ENCODE measurements around the gene MRGPRG.

MRGPRG gene

DNA sequence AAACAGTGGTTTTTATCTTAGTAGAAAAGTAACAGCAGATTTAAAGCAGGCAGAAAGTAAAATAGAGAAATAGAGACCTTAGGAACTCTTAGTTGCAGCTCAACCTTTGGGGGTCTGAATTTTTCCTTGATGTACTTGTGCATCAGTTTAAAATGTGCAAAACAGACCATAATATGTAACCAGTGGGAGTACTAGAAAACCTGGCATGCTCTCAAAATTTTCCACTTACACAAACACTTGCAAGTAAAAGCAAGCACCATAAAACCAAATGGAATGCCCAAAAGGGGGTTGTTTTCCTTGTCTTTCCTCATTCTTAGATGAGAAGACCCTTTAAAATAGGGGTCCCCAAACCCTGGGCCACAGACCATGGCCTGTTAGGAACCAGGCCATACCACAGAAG, 26.5 kb upstream of the MRGPRG start:
- no peaks in the 10 kb centered on the region for H3K36me3 ChIP-seq (replicated peaks; ENCODE audit: low read depth, low read length)

DNA sequence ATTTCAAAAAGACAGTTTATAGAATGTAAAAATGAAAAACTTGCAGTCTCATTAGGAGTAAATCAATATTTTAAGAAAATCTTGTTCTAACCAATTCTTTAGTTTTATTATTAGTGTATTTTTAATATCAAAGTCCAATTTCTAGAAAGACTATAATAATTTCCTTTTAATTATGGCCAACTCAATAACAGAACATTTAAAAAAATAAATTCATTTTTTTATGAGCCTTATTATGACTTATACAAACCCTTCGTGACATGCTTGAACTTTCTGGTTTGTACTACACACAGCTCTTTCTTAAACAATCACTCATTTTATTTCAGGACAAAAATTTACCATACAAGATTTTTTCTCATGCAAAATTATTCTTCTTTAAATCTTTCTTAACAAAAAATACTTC, 25.3 kb upstream of the MRGPRG start:
- Histone ChIP-seq H3K27ac (ENCODE audit: low read length) (no peak overlapping the region), H3K9me3 (ENCODE audit: insufficient read depth, low read length) (no peaks in the 10 kb centered on the region), H3K4me1 (ENCODE audit: low read length) (no peaks in the 10 kb centered on the region), H3K36me3 (replicated peaks; ENCODE audit: low read depth, low read length) (no peaks in the 10 kb centered on the region), H2AFZ (ENCODE audit: low read depth, low read length) (no peak overlapping the region), H3K79me2 (ENCODE audit: low read length) (no peaks in the 10 kb centered on the region), H3K4me3 (ENCODE audit: low read length) (no peak overlapping the region), H4K20me1 (ENCODE audit: insufficient read depth, low read length) (no peaks in the 10 kb centered on the region), H3K4me2 (ENCODE audit: low read length) (no peak overlapping the region), H3K9ac (ENCODE audit: low read length) (no peak overlapping the region), H3K27me3 (ENCODE audit: low read depth, low read length) (peaks cover 10% of the 10 kb centered on the region; the same call in 1 of the 2 replicates)
- TF ChIP-seq EZH2phosphoT487 (IDR thresholded peaks at IDR 0.05; ENCODE audit: low read depth), result no peak
- TF ChIP-seq, protein P1, sequence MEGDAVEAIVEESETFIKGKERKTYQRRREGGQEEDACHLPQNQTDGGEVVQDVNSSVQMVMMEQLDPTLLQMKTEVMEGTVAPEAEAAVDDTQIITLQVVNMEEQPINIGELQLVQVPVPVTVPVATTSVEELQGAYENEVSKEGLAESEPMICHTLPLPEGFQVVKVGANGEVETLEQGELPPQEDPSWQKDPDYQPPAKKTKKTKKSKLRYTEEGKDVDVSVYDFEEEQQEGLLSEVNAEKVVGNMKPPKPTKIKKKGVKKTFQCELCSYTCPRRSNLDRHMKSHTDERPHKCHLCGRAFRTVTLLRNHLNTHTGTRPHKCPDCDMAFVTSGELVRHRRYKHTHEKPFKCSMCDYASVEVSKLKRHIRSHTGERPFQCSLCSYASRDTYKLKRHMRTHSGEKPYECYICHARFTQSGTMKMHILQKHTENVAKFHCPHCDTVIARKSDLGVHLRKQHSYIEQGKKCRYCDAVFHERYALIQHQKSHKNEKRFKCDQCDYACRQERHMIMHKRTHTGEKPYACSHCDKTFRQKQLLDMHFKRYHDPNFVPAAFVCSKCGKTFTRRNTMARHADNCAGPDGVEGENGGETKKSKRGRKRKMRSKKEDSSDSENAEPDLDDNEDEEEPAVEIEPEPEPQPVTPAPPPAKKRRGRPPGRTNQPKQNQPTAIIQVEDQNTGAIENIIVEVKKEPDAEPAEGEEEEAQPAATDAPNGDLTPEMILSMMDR (IDR thresholded peaks at IDR 0.05; ENCODE audit: low read depth, low read length), result no peak

More for the DNA sequence above, 26.5 kb upstream of the MRGPRG start:
- no peak for TF ChIP-seq EZH2phosphoT487 (IDR thresholded peaks at IDR 0.05; ENCODE audit: low read depth)
- TF ChIP-seq, protein P1 (IDR thresholded peaks at IDR 0.05; ENCODE audit: low read depth, low read length), result no peak
- Histone ChIP-seq H2AFZ (ENCODE audit: low read depth, low read length) (no peak overlapping the region), H4K20me1 (ENCODE audit: insufficient read depth, low read length) (no peaks in the 10 kb centered on the region), H3K9ac (ENCODE audit: low read length) (no peak overlapping the region), H3K9me3 (ENCODE audit: insufficient read depth, low read length) (no peaks in the 10 kb centered on the region), H3K27ac (ENCODE audit: low read length) (no peak overlapping the region), H3K79me2 (ENCODE audit: low read length) (no peaks in the 10 kb centered on the region), H3K27me3 (ENCODE audit: low read depth, low read length) (peaks cover 10% of the 10 kb centered on the region; the same call in 1 of the 2 replicates), H3K4me1 (ENCODE audit: low read length) (no peaks in the 10 kb centered on the region), H3K4me3 (ENCODE audit: low read length) (no peak overlapping the region), H3K4me2 (ENCODE audit: low read length) (no peak overlapping the region)

DNA sequence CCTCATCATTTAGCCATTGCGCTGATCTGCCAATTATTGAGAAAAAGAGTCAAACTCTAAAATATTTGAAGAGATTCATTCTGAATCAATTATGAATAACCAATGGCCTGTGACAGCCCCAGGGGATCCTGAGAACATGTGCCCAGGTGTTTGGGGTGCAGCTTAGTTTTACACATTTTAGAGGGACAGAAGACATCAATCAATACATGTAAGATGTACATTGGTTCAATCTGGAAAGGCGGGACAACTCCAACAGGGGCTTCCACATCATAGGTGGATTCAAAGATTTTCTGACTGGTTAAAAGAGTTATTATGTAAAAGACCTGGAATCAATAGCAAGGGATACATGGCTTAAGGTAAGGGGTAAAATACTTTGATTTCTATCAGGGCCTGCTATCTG, 18.5 kb upstream of the MRGPRG start:
- H3K4me3 ChIP-seq (ENCODE audit: low read length), result no peak overlapping the region
- no peaks in the 10 kb centered on the region for H3K9me3 ChIP-seq (ENCODE audit: insufficient read depth, low read length)
- no peak overlapping the region for H3K27ac ChIP-seq (ENCODE audit: low read length)
- 0 out of 2 replicates have a peak, but pooled peaks cover 4% of the 10 kb centered on the region for H3K27me3 ChIP-seq (ENCODE audit: low read depth, low read length)
- H3K36me3 ChIP-seq (replicated peaks; ENCODE audit: low read depth, low read length), result no peaks in the 10 kb centered on the region
- H3K4me1 ChIP-seq (ENCODE audit: low read length), result no peaks in the 10 kb centered on the region
- H2AFZ ChIP-seq (ENCODE audit: low read depth, low read length), result no peak overlapping the region
- no peaks in the 10 kb centered on the region for H4K20me1 ChIP-seq (ENCODE audit: insufficient read depth, low read length)
- no peak for TF ChIP-seq EZH2phosphoT487 (IDR thresholded peaks at IDR 0.05; ENCODE audit: low read depth)
- TF ChIP-seq, protein P1 (IDR thresholded peaks at IDR 0.05; ENCODE audit: low read depth, low read length), result no peak
- H3K4me2 ChIP-seq (ENCODE audit: low read length), result no peak overlapping the region
- H3K9ac ChIP-seq (ENCODE audit: low read length), result no peak overlapping the region
- no peaks in the 10 kb centered on the region for H3K79me2 ChIP-seq (ENCODE audit: low read length)

DNA sequence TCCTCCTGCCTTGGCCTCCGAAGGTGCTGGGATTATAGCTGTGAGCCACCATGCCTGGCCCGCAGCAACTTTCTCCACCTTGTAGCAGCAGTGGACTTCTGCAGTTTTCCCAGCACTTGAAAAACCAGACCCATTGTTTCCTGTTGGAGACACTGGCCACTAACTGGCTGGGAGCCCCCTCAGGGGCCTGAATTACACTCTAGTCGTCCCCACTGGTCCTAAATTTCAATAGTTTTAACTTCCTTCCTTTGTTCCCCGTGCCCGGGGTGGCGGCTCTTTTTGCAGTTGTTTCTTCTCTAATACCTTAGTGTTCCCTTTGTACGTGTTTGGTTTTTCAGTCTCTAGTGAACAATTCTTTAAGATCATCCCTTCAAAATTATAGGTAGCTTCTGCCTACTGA, 16.2 kb upstream of the MRGPRG start:
- H3K9me3 ChIP-seq (ENCODE audit: insufficient read depth, low read length), result no peaks in the 10 kb centered on the region
- no peak overlapping the region for H3K9ac ChIP-seq (ENCODE audit: low read length)
- no peak overlapping the region for H3K4me3 ChIP-seq (ENCODE audit: low read length)
- no peaks in the 10 kb centered on the region for H3K4me1 ChIP-seq (ENCODE audit: low read length)
- no peak overlapping the region for H3K4me2 ChIP-seq (ENCODE audit: low read length)
- TF ChIP-seq, protein P1 (IDR thresholded peaks at IDR 0.05; ENCODE audit: low read depth, low read length), result no peak
- no peak for TF ChIP-seq EZH2phosphoT487 (IDR thresholded peaks at IDR 0.05; ENCODE audit: low read depth)
- H3K27ac ChIP-seq (ENCODE audit: low read length), result no peak overlapping the region
- H3K27me3 ChIP-seq (ENCODE audit: low read depth, low read length), result 0 out of 2 replicates have a peak, but pooled peaks cover 4% of the 10 kb centered on the region
- H2AFZ ChIP-seq (ENCODE audit: low read depth, low read length), result no peak overlapping the region
- H4K20me1 ChIP-seq (ENCODE audit: insufficient read depth, low read length), result no peaks in the 10 kb centered on the region
- H3K36me3 ChIP-seq (replicated peaks; ENCODE audit: low read depth, low read length), result no peaks in the 10 kb centered on the region
- no peaks in the 10 kb centered on the region for H3K79me2 ChIP-seq (ENCODE audit: low read length)

All from OCI-LY3 (cell line).